ENCODE measurements around the gene FOXK2.

- TF ChIP-seq NRF1 (IDR thresholded peaks at IDR 0.05; ENCODE audit: low read depth, low read length): no peak
- no peak for TF ChIP-seq CTCF (IDR thresholded peaks at IDR 0.05; ENCODE audit: control extremely low read depth in 1 of 3, insufficient read depth in 1 of 3, low read depth in 1 of 3, low read length in 3 of 3)
- TF ChIP-seq SRF (IDR thresholded peaks at IDR 0.05; ENCODE audit: low read depth, low read length): no peak
- no peak for TF ChIP-seq CREB1 (IDR thresholded peaks at IDR 0.05)
- no peak for TF ChIP-seq SIRT6 (IDR thresholded peaks at IDR 0.05; ENCODE audit: low read length)
- no peak for TF ChIP-seq EP300 (IDR thresholded peaks at IDR 0.05; ENCODE audit: borderline replicate concordance in 1 of 2, low read depth in 2 of 2, low read length in 2 of 2)
- TF ChIP-seq JUN (IDR thresholded peaks at IDR 0.05; ENCODE audit: low read depth, low read length): no peak
- no peak for TF ChIP-seq TCF12 (IDR thresholded peaks at IDR 0.05; ENCODE audit: low read depth, low read length)
Observed at GRCh38 chr17:82544431-82545070, 25.0 kb downstream of the FOXK2 start.
